Measurements from ENCODE around the gene SHC3.

SHC3 gene

DNA sequence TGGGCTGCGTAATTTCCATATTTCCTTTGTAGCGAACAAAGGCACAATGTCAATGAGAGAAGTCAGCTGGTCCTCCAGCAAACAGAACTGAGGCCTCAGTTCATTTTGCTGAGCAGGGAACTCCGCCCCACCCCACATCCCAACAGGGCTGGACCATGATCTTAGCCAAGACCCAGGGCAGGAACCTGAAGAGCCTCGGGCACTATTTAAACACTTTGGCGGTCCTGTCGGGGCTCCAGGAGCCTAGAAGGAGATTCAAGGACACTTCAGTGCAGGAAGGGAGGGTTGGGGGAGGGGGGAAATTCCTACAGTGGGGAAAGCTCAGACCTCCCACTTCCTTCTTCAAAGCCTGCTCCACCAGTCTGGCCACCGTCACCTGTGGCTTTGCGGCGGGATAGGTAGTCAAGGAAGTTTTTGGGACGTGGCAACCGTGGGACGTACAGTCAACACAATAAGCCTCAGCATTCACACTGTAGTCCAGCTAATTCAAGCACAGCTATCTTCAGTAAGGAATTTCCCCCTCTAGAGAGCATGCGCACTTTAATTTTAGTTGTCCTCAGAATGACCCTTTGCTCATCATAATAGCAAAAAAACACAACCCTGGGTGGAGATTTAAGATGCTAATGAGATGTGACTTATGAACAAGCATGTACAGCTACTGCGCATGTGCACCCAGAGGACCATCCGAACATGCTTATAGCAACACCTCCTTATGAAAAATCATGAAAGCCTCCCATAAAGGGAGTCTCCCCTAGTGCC is 156.4 kb downstream of the SHC3 start:
- Histone ChIP-seq H3K4me2 (ENCODE audit: insufficient read depth, low read length) (no peak overlapping the region), H3K27ac (ENCODE audit: low read length) (no peak overlapping the region), H3K4me1 (ENCODE audit: insufficient read depth, low read length) (no peaks in the 10 kb centered on the region), H3K9me3 (ENCODE audit: insufficient read depth, low read length, severe bottlenecking) (no peaks in the 10 kb centered on the region), H3K36me3 (ENCODE audit: insufficient read depth, low read length) (no peaks in the 10 kb centered on the region), H4K20me1 (ENCODE audit: insufficient read depth, low read length) (no peaks in the 10 kb centered on the region), H3K9ac (ENCODE audit: low read depth, low read length) (no peak overlapping the region), H2AFZ (ENCODE audit: low read depth, low read length) (no peak overlapping the region), H3K27me3 (ENCODE audit: insufficient read depth, low read length, poor library complexity) (no peaks in the 10 kb centered on the region), H3K4me3 (ENCODE audit: low read depth in 1 of 2, low read length in 2 of 2) (no peak overlapping the region), H3K79me2 (ENCODE audit: insufficient read depth, low read length) (no peaks in the 10 kb centered on the region)
- no peak for ATAC-seq (ENCODE audit: insufficient read depth, low read depth)
- TF ChIP-seq, protein P1, sequence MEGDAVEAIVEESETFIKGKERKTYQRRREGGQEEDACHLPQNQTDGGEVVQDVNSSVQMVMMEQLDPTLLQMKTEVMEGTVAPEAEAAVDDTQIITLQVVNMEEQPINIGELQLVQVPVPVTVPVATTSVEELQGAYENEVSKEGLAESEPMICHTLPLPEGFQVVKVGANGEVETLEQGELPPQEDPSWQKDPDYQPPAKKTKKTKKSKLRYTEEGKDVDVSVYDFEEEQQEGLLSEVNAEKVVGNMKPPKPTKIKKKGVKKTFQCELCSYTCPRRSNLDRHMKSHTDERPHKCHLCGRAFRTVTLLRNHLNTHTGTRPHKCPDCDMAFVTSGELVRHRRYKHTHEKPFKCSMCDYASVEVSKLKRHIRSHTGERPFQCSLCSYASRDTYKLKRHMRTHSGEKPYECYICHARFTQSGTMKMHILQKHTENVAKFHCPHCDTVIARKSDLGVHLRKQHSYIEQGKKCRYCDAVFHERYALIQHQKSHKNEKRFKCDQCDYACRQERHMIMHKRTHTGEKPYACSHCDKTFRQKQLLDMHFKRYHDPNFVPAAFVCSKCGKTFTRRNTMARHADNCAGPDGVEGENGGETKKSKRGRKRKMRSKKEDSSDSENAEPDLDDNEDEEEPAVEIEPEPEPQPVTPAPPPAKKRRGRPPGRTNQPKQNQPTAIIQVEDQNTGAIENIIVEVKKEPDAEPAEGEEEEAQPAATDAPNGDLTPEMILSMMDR (IDR thresholded peaks at IDR 0.05; ENCODE audit: borderline replicate concordance, extremely low read depth, low read length, poor library complexity, severe bottlenecking), result no peak
- TF ChIP-seq EZH2 (IDR thresholded peaks at IDR 0.05; ENCODE audit: borderline replicate concordance, low read depth, low read length, severe bottlenecking), result no peak
- DNase-seq, result no peak

DNA sequence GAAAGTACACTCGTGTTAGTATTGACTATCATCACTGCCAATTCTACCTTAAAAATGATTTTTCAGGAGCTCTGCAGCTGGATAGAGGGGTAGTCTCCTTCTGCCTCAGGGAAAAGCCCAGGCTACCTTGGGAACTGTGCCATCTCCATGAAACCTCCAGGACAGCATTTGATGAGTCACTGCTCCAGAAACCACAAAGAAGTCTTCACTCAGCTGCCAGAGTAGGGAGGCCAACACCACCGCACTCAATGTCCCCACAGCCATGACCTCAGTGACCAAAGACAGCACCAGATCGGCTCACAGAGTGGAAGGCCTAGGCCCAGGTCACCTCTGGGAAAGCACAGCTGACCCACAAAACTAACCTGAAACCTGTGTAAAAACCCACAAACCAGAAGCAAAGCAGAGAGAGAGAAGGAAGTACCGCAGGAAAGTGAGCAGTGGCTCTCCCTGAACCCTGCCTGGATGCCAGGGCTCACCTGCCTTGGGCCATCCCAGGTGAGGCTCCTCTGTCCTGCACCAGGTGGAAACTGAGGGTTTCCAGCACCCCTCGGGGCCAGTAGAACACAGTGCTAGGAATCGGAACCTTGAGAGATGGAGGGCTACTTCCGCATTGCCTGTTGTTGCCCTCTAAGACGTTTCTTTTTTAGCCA is 157.3 kb downstream of the SHC3 start:
- DNase-seq, result no peak
- H3K4me1 ChIP-seq (ENCODE audit: insufficient read depth, low read length), result no peaks in the 10 kb centered on the region
- no peaks in the 10 kb centered on the region for H3K36me3 ChIP-seq (ENCODE audit: insufficient read depth, low read length)
- H3K27me3 ChIP-seq (ENCODE audit: insufficient read depth, low read length, poor library complexity), result no peaks in the 10 kb centered on the region
- TF ChIP-seq, protein P1 (IDR thresholded peaks at IDR 0.05; ENCODE audit: borderline replicate concordance, extremely low read depth, low read length, poor library complexity, severe bottlenecking), result no peak
- TF ChIP-seq EZH2 (IDR thresholded peaks at IDR 0.05; ENCODE audit: borderline replicate concordance, low read depth, low read length, severe bottlenecking), result no peak
- ATAC-seq (ENCODE audit: insufficient read depth, low read depth), result no peak
- no peak overlapping the region for H3K4me2 ChIP-seq (ENCODE audit: insufficient read depth, low read length)
- no peaks in the 10 kb centered on the region for H4K20me1 ChIP-seq (ENCODE audit: insufficient read depth, low read length)
- H2AFZ ChIP-seq (ENCODE audit: low read depth, low read length), result no peak overlapping the region
- no peaks in the 10 kb centered on the region for H3K9me3 ChIP-seq (ENCODE audit: insufficient read depth, low read length, severe bottlenecking)
- no peak overlapping the region for H3K9ac ChIP-seq (ENCODE audit: low read depth, low read length)
- no peak overlapping the region for H3K4me3 ChIP-seq (ENCODE audit: low read depth in 1 of 2, low read length in 2 of 2)
- H3K79me2 ChIP-seq (ENCODE audit: insufficient read depth, low read length), result no peaks in the 10 kb centered on the region
- no peak overlapping the region for H3K27ac ChIP-seq (ENCODE audit: low read length)

DNA sequence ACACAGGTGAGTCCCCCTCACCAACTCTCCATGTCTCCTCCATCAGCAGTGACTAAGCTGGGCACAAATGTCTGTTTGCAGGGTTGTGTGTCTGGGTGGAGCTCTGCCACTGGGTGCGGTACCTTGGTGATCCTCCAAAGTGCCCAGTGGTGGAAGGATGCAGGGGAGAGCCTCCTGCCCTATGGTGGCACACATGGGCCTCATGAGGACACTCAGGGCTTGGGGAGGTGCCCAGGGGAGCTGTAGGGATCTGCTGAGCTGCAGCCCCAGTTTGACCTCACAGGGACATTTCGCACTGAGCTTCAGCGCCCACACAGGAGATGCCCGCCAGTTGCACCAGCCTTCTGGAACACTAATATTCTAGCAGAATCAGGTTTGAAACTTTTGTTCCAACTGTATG is 157.9 kb downstream of the SHC3 start:
- Histone ChIP-seq H3K4me3 (ENCODE audit: low read depth in 1 of 2, low read length in 2 of 2) (no peak overlapping the region), H3K36me3 (ENCODE audit: insufficient read depth, low read length) (no peaks in the 10 kb centered on the region), H3K79me2 (ENCODE audit: insufficient read depth, low read length) (no peaks in the 10 kb centered on the region), H3K27me3 (ENCODE audit: insufficient read depth, low read length, poor library complexity) (no peaks in the 10 kb centered on the region), H2AFZ (ENCODE audit: low read depth, low read length) (no peak overlapping the region), H3K9me3 (ENCODE audit: insufficient read depth, low read length, severe bottlenecking) (no peaks in the 10 kb centered on the region), H3K4me1 (ENCODE audit: insufficient read depth, low read length) (no peaks in the 10 kb centered on the region), H3K4me2 (ENCODE audit: insufficient read depth, low read length) (no peak overlapping the region), H4K20me1 (ENCODE audit: insufficient read depth, low read length) (no peaks in the 10 kb centered on the region), H3K9ac (ENCODE audit: low read depth, low read length) (no peak overlapping the region), H3K27ac (ENCODE audit: low read length) (no peak overlapping the region)
- TF ChIP-seq EZH2 (IDR thresholded peaks at IDR 0.05; ENCODE audit: borderline replicate concordance, low read depth, low read length, severe bottlenecking), result no peak
- TF ChIP-seq, protein P1 (IDR thresholded peaks at IDR 0.05; ENCODE audit: borderline replicate concordance, extremely low read depth, low read length, poor library complexity, severe bottlenecking), result no peak
- ATAC-seq (ENCODE audit: insufficient read depth, low read depth) (no peak), DNase-seq (no peak)

Measured in DND-41 (cell line).